SHP77 treated with DMSO at 0.1 percent for 48 hours (cell line): ENCODE data around the gene MSL3B.

ENCODE experiments used
- DNase-seq: peaks from one replicate; lab custom pipeline; 2025; lab: John Stamatoyannopoulos, UW

MSL3B gene

DNA sequence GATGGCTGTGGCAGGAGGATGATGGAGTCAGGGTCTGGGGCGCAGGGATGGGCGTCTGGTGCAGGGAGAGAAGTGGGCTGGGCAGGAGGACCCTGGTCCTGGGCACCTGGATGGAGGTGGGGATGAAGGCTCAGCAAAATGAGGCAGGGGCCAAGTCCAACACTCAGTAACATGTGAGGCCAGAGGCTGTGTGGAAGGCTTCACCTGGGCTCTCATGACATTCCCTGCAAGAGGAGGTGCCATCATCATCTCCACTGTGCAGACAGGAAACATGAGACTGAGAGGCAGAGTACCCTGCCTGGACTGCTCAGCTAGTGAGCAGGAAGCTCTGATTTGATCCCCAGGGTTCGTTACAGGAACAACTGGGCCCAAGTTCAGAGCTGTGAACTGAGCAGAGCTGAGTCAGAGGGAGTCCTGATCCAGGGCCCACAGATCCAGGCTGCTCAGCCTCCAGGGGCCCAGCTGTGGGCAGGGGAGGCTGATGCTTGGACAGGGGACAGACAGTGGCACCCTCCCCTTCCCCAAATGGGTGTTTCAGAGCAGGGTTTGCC, 50.8 kb downstream of the MSL3B start:
- DNase-seq: no peak

DNA sequence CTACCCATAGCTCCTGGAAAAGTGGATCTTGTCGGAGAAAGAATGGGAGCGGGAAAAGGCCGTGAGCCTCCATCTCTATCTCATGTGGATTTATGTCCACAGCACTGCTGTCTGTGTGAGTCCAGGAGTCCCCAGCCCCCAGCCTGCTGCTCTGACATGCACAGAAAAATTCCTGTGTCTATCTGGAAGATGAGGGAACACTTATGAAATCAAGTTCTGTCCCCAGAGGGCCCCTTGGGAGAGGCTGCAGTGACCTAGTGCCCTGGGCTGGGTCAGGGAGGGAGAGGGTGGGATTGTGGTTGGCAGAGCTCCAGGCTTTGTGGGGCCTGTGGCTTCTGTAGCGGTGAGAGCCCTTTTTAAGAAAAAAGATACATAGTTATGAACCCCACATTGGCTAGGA, 51.4 kb downstream of the MSL3B start:
- no peak for DNase-seq

DNA sequence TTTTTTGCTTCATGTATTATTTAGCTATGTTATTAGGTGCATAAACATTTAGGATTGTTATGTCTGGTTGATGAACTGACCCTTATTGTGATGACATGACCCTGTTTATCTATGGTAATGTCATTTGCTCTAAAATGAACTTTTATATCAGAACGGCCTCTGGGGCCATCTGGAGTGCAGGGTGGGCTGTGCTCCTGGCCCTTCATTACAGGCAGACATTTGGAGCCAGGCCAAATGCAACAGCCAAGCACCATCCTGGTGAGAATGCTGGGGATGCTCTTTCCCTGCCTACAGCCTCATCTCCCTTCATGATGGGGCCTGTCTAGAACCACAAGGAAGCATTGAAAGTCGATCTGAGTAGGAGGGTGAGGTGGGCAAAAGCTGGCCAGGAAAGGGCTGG, 51.9 kb downstream of the MSL3B start:
- no peak for DNase-seq

DNA sequence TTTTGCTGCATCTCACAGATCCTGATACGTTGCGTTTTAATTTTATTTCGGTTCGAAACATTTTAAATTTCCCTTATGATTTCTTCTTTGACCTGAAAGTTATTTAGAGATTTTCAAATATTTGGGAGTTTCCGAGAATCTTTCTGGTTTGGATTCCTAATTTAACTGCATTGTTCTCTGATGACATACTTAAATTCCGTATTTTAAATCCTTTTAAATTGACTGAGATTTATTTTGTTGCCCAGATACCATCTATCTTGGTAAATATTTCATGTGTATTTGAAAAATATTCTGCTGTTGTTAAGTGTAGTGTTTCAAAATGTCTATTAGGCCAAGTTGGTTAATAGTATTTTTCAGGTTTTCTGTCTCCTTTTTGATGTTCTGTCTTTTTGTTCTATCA, 52.3 kb downstream of the MSL3B start:
- DNase-seq: no peak
